Activated CD8-positive, alpha-beta T cell treated with anti-CD3 and anti-CD28 coated beads for 36 hours (primary cell): ENCODE results near the gene ACTG2. TPM values are rescaled to one million over a fixed set of nuclear protein-coding genes. Genes with fewer than 3 reads are reported as not detected.

Experiments used
- ATAC-seq: fragments of 200-7000 bp; cut with Tn5 transposase; one replicate; pipeline ENCODE4 v1.10.0; 2021; ENCODE audit warnings: mild to moderate bottlenecking, moderate library complexity
- CTCF ChIA-PET: fragments of 350-600 bp; sonication (Branson Sonifier 250); formaldehyde crosslinking; loops from one replicate; lab custom pipeline; 2021; ENCODE audit warnings: antibody characterized with exemption; lab: Charles Lee
- POLR2A ChIA-PET: fragments of 350-600 bp; sonication (Branson Sonifier 250); formaldehyde crosslinking; loops from one replicate; lab custom pipeline; 2021; ENCODE audit warnings: antibody characterized with exemption; lab: Charles Lee
- DNase-seq: peaks from one replicate; pipeline ENCODE4 v3.0.0-alpha.2; 2020
- H3K27ac Mint-ChIP-seq: one replicate; pipeline ENCODE4 v1.8.0; 2021; ENCODE audit warnings: mild to moderate bottlenecking, mixed read lengths
- H3K27me3 Mint-ChIP-seq: one replicate; pipeline ENCODE4 v1.8.0; 2021; ENCODE audit warnings: mixed read lengths
- H3K36me3 Mint-ChIP-seq: one replicate; pipeline ENCODE4 v1.8.0; 2021; ENCODE audit warnings: low read depth, mixed read lengths
- H3K4me1 Mint-ChIP-seq: one replicate; pipeline ENCODE4 v1.8.0; 2021; ENCODE audit warnings: low read depth, mixed read lengths
- H3K4me3 Mint-ChIP-seq: one replicate; pipeline ENCODE4 v1.8.0; 2021; ENCODE audit warnings: mild to moderate bottlenecking, moderate library complexity, mixed read lengths
- H3K9me3 Mint-ChIP-seq: one replicate; pipeline ENCODE4 v1.8.0; 2021; ENCODE audit warnings: mixed read lengths
- CTCF ChIP-seq: fragments of 200-600 bp; IDR thresholded peaks from one replicate; pipeline ENCODE4 v1.8.0; 2022; ENCODE audit warnings: antibody characterized with exemption, mild to moderate bottlenecking
- intact Hi-C: fragments of 100-400 bp; cut with micrococcal nuclease; formaldehyde crosslinking; loops from one replicate; pipeline ENCODE4 v1.10.0; 2022
- total RNA-seq, 2 experiments: library from RNA; stranded (reverse); gene quantifications; one replicate each; pipeline ENCODE4 v1.2.3, GENCODE V29; 2021

The ACTG2 gene
- total RNA-seq, 2 experiments from 2014 or later, result 0.11 to 0.27 TPM

- POLR2A ChIA-PET, result no interaction called here
- Mint-ChIP-seq H3K4me3 (no peak overlapping the region), H3K36me3 (peaks cover 20% of the 10 kb centered on the region), H3K27ac (no peak overlapping the region), H3K9me3 (no peaks in the 10 kb centered on the region), H3K4me1 (peaks cover 38% of the 10 kb centered on the region), H3K27me3 (no peaks in the 10 kb centered on the region)
- DNase-seq (no peak), ATAC-seq (no peak)
- intact Hi-C loops, result no loop called here
- TF ChIP-seq CTCF, result no peak
- CTCF ChIA-PET, result interaction anchor here (1.4 kb wide), 1 partner anchor 14 kb away, joined by 4 read pairs; no protein-coding TSS in a partner anchor
Measured at GRCh38 chr2:73855526-73855925, 37.3 kb upstream of the ACTG2 start.

DNA sequence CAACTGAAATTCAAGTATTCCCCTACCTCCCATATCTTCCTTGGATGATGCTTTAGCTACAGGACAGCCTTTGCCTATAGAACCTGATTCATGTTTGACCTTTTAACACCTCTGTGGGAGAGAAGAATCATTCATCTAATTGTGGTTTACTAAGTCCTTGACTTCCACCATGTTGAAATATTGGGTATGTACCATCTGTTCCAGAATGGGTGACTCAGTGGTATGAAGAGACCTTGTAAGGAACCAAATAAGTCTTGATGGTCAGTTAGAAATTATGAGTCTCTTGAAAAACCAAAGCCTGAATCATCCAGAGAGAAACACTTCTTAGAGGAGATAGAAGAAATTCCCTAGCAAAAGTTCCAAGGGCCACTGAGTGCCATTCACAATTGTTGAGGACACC, 36.6 kb upstream of the ACTG2 start:
- ChIA-PET CTCF (interaction anchor here (1.4 kb wide), 1 partner anchor 13 kb away, joined by 4 read pairs; no protein-coding TSS in a partner anchor), POLR2A (no interaction called here)
- Mint-ChIP-seq H3K4me1 (peaks cover 39% of the 10 kb centered on the region), H3K4me3 (no peak overlapping the region), H3K27me3 (no peaks in the 10 kb centered on the region), H3K36me3 (peaks cover 21% of the 10 kb centered on the region), H3K9me3 (no peaks in the 10 kb centered on the region), H3K27ac (no peak overlapping the region)
- DNase-seq (no peak), ATAC-seq (no peak)
- no peak for TF ChIP-seq CTCF
- intact Hi-C loops, result no loop called here

DNA sequence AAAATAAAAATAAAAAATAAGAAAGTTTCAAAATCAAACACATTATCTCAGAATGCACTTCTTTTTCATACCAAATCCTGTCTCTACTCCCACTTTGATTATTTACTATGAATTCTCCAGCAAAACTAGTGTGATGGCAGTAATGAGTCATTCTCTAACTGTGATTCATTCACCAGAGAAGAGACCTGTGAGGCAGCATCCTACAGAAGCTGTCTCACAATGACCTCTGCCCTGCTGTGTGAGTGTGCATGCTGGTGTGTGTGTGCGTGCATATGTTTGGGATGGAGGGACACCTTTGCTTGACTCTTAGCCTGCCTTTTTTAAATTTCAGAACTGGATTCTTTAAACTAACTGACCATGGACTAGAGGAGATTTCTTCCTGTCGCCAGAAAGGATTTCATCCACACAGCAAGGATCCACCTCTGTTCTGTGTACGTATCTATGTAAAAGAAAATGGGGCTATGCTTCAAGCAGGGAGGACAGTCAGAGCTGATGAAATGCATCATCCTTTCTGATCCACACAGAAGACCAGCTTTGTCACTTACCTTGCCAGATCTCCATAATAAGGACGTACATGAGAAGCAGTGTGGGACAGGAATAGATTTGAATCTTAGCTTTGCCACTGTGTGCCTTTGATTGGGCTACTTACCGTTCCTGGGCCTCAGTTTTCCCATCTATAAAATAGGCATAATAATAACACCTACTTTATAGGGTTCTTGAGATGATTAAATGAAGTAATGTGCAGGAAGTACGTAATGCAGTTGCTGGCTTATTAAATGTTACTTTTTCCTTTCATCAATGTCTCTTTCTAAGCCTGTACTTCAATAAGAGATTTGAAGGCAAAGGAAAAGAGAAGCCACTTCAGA, 32.9 kb upstream of the ACTG2 start:
- Mint-ChIP-seq H3K4me3 (no peak overlapping the region), H3K36me3 (peaks cover 41% of the 10 kb centered on the region), H3K27ac (peak overlapping the region; percentile 78), H3K27me3 (no peaks in the 10 kb centered on the region), H3K4me1 (peaks cover 37% of the 10 kb centered on the region), H3K9me3 (no peaks in the 10 kb centered on the region)
- peak; percentile 68 for DNase-seq
- POLR2A ChIA-PET, result interaction anchor here (1.0 kb wide), 1 partner anchor 14 kb away, joined by 3 read pairs; no protein-coding TSS in a partner anchor
- TF ChIP-seq CTCF, result no peak
- intact Hi-C loops, result no loop called here
- peak; percentile 99 for ATAC-seq
- CTCF ChIA-PET, result no interaction called here

DNA sequence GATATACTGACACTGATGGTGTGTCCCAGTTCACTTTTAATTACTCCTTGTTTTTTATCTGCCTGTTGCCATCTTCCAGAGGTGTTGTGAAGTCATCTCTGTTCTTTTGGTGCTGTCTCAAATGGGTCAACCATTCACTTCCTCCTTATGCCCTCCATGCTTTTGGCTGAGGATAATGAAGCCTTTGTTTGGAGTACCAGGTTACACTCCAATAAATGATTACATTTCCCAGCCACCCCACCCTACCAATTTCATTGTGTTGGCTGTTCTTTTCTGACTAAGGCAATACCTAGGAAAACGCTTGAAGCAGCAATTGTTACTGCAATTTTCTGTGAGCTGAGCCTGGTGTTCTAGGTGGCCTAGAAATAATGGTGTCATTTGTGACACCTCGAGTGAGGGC, 29.8 kb upstream of the ACTG2 start:
- Mint-ChIP-seq H3K9me3 (no peaks in the 10 kb centered on the region), H3K36me3 (peaks cover 54% of the 10 kb centered on the region), H3K27ac (no peak overlapping the region), H3K27me3 (no peaks in the 10 kb centered on the region), H3K4me1 (peaks cover 21% of the 10 kb centered on the region), H3K4me3 (no peak overlapping the region)
- ChIA-PET POLR2A (interaction anchor here (1.0 to 1.1 kb wide), 3 partner anchors 25 to 336 kb away, joined by 3 read pairs; partner anchors contain the start of gene MTHFD2), CTCF (interaction anchor here (1.2 to 1.5 kb wide), 2 partner anchors 36 to 39 kb away, joined by 4 to 7 read pairs; no protein-coding TSS in a partner anchor)
- ATAC-seq, result no peak
- no peak for TF ChIP-seq CTCF
- no peak for DNase-seq
- intact Hi-C loops, result no loop called here
